Endothelial cell of umbilical vein (primary cell): ENCODE measurements around the gene ARSK.

Experiments used
- CTCF ChIP-seq, 2 donors: IDR thresholded peaks; 1 replicate in 1 of 2; 2 replicates in 1 of 2; pipeline ENCODE4 v1.5.1; 2011; ENCODE audit warnings: low read length in 2 of 2, mild to moderate bottlenecking in 2 of 2, moderate library complexity in 2 of 2, control low read depth in 1 of 2, inconsistent platforms in 1 of 2, low read depth in 1 of 2; ENCODE audit not compliant: insufficient read depth in 1 of 2; ENCODE audit errors: extremely low read depth in 1 of 2
- EZH2 ChIP-seq: IDR thresholded peaks from 2 replicates; pipeline ENCODE4 v1.6.1; 2012; ENCODE audit warnings: borderline replicate concordance, low read depth, mild to moderate bottlenecking, moderate library complexity, low read length, inconsistent platforms; ENCODE audit not compliant: severe bottlenecking
- GATA2 ChIP-seq: IDR thresholded peaks from 2 replicates; pipeline ENCODE4 v1.7.0; 2011; ENCODE audit warnings: low read depth, mild to moderate bottlenecking, moderate library complexity, mixed read lengths, low read length; ENCODE audit not compliant: insufficient read length, insufficient read depth
- MYC ChIP-seq: IDR thresholded peaks from one replicate; pipeline ENCODE4 v1.6.1; 2011; ENCODE audit warnings: mild to moderate bottlenecking, low read depth, low read length
- POLR2A ChIP-seq: IDR thresholded peaks from 2 replicates; pipeline ENCODE4 v1.6.1; 2012; ENCODE audit warnings: low read depth, mild to moderate bottlenecking, control low read depth, low read length
- POLR2AphosphoS5 ChIP-seq: IDR thresholded peaks from 2 replicates; pipeline ENCODE4 v1.6.1; 2012; ENCODE audit warnings: low read depth, mild to moderate bottlenecking, control low read depth, low read length, moderate library complexity; ENCODE audit not compliant: insufficient read depth

GRCh38 chr5:95646569-95647431 lies 91.9 kb downstream of the ARSK start, which contains the start of gene RFESD:
- no peak for TF ChIP-seq EZH2
- peak in 1 of 2 donors; percentile 2 for TF ChIP-seq CTCF (IDR thresholded peaks at IDR 0.05; ENCODE audit: extremely low read depth in 1 of 2, insufficient read depth in 1 of 2, low read depth in 1 of 2, low read length in 2 of 2)
- TF ChIP-seq POLR2A: peak; percentile 86
- peak; percentile 89 for TF ChIP-seq POLR2AphosphoS5
- peak; percentile 69 for TF ChIP-seq GATA2
- no peak for TF ChIP-seq MYC
